H1 (cell line): Measurements from ENCODE around the gene TNNI2. TPM values are rescaled to one million over a fixed set of nuclear protein-coding genes. Genes with fewer than 3 reads are reported as not detected.

ENCODE experiments used
- CTCF ChIA-PET: fragments of 300-600 bp; sonication (Branson Sonifier 250); formaldehyde crosslinking; loops from one replicate; lab custom pipeline; 2021; ENCODE audit not compliant: partially characterized antibody; lab: Charles Lee
- POLR2A ChIA-PET: fragments of 300-600 bp; sonication (Branson Sonifier 250); formaldehyde crosslinking; loops from one replicate; lab custom pipeline; 2021; ENCODE audit warnings: inconsistent platforms; ENCODE audit not compliant: partially characterized antibody; lab: Charles Lee
- DNase-seq, 2 experiments: peaks; one replicate each; pipeline versions ENCODE4 v3.0.0 to v3.0.0-alpha.2; 2010 to 2022; ENCODE audit warnings: low spot score in 2 of 2, low read depth in 1 of 2, mixed read lengths in 1 of 2
- FAIRE-seq: peaks from 2 replicates; lab custom pipeline; 2011; peaks lifted over from hg19 to GRCh38; lab: Jason Lieb, UNC
- H2AFZ ChIP-seq: 2 replicates; pipeline ENCODE4 v1.8.1; 2012; ENCODE audit warnings: low read length, inconsistent platforms
- H2AK5ac ChIP-seq: 2 replicates; pipeline ENCODE4 v1.6.1; 2013; ENCODE audit warnings: low read depth, low read length
- H2BK120ac ChIP-seq: replicated peaks from 2 replicates; pipeline ENCODE3; 2013; ENCODE audit warnings: low read depth, low read length, inconsistent platforms
- H2BK12ac ChIP-seq: 2 replicates; pipeline ENCODE4 v1.6.1; 2013; ENCODE audit warnings: low read depth, low read length
- H2BK15ac ChIP-seq: 2 replicates; pipeline ENCODE4 v1.6.1; 2013; ENCODE audit warnings: low read length
- H2BK20ac ChIP-seq: 2 replicates; pipeline ENCODE4 v1.6.1; 2013; ENCODE audit warnings: low read length
- H2BK5ac ChIP-seq: 2 replicates; pipeline ENCODE4 v1.6.1; 2013; ENCODE audit warnings: low read depth, low read length
- H3K14ac ChIP-seq: 2 replicates; pipeline ENCODE4 v1.6.1; 2013; ENCODE audit warnings: inconsistent platforms; ENCODE audit not compliant: insufficient read length
- H3K18ac ChIP-seq: 2 replicates; pipeline ENCODE4 v1.6.1; 2013; ENCODE audit warnings: low read length; ENCODE audit errors: extremely low read depth
- H3K23ac ChIP-seq: 2 replicates; pipeline ENCODE4 v1.6.1; 2013; ENCODE audit warnings: inconsistent platforms; ENCODE audit not compliant: insufficient read length
- H3K23me2 ChIP-seq: 2 replicates; pipeline ENCODE4 v1.6.1; 2013; ENCODE audit warnings: low read depth, low read length
- H3K27ac ChIP-seq: 2 replicates; pipeline ENCODE4 v1.6.1; 2011; ENCODE audit warnings: low read depth, low read length, inconsistent platforms
- H3K27me3 ChIP-seq, 4 experiments: replicated peaks in 1 of 4; 1 replicate in 1 of 4; 2 replicates in 3 of 4; pipeline versions ENCODE4 v1.6.1 to v1.8.1; 2011 to 2013; ENCODE audit warnings: low read length in 3 of 4, mild to moderate bottlenecking in 3 of 4, inconsistent platforms in 2 of 4, mixed read lengths in 2 of 4, moderate library complexity in 1 of 4; ENCODE audit not compliant: control insufficient read depth in 3 of 4, insufficient read depth in 3 of 4; ENCODE audit errors: extremely low read depth in 1 of 4
- H3K36me3 ChIP-seq, 4 experiments: 2 replicates each; pipeline versions ENCODE4 v1.6.1 to v1.8.1; 2011 to 2013; ENCODE audit warnings: mild to moderate bottlenecking in 4 of 4, low read length in 3 of 4, moderate library complexity in 2 of 4, control low read depth in 1 of 4, inconsistent platforms in 1 of 4; ENCODE audit not compliant: insufficient read depth in 4 of 4, control insufficient read depth in 2 of 4
- H3K4ac ChIP-seq: replicated peaks from 2 replicates; pipeline ENCODE3; 2013; ENCODE audit warnings: low read length, low read depth, mixed read lengths, inconsistent platforms; ENCODE audit not compliant: insufficient read length
- H3K4me1 ChIP-seq, 4 experiments: replicated peaks in 1 of 4; 1 replicate in 1 of 4; 2 replicates in 3 of 4; pipeline versions ENCODE4 v1.6.1 to v1.8.1; 2011 to 2013; ENCODE audit warnings: low read length in 3 of 4, inconsistent platforms in 2 of 4, mixed read lengths in 1 of 4; ENCODE audit not compliant: insufficient read depth in 4 of 4, control insufficient read depth in 3 of 4
- H3K4me2 ChIP-seq, 2 experiments: 2 replicates each; pipeline versions ENCODE4 v1.6.1 to v1.8.1; 2011 to 2013; ENCODE audit warnings: low read depth in 2 of 2, low read length in 2 of 2, control low read depth in 1 of 2, inconsistent platforms in 1 of 2, mild to moderate bottlenecking in 1 of 2; ENCODE audit not compliant: insufficient read depth in 1 of 2
- H3K4me3 ChIP-seq, 4 experiments: fragments of 200-600, 300-600 bp in 1 of 4; sonication (generic), shearing (Covaris generic), sonication (Bioruptor Twin) in 1 of 4; 2 replicates each; pipeline versions ENCODE4 v1.5.1 to v1.8.1; 2011 to 2016; ENCODE audit warnings: low read length in 4 of 4, low read depth in 3 of 4, control low read depth in 2 of 4, inconsistent platforms in 2 of 4, mild to moderate bottlenecking in 2 of 4, mixed read lengths in 1 of 4, moderate library complexity in 1 of 4; ENCODE audit not compliant: insufficient read depth in 2 of 4; ENCODE audit errors: extremely low read depth in 1 of 4
- H3K56ac ChIP-seq: replicated peaks from 2 replicates; pipeline ENCODE3; 2013; ENCODE audit warnings: low read depth, mild to moderate bottlenecking, mixed read lengths, low read length, inconsistent platforms; ENCODE audit not compliant: insufficient read length
- H3K79me1 ChIP-seq: 2 replicates; pipeline ENCODE4 v1.6.1; 2013; ENCODE audit warnings: low read depth, low read length, control low read depth
- H3K79me2 ChIP-seq, 2 experiments: 2 replicates each; pipeline versions ENCODE4 v1.6.1 to v1.8.1; 2012 to 2013; ENCODE audit warnings: low read length in 2 of 2, mild to moderate bottlenecking in 2 of 2, inconsistent platforms in 1 of 2; ENCODE audit not compliant: insufficient read depth in 2 of 2, control insufficient read depth in 1 of 2
- H3K9ac ChIP-seq, 4 experiments: replicated peaks in 1 of 4; 1 replicate in 1 of 4; 2 replicates in 3 of 4; pipeline versions ENCODE4 v1.6.1 to v1.8.1; 2011 to 2013; ENCODE audit warnings: low read depth in 3 of 4, low read length in 3 of 4, control low read depth in 2 of 4, mild to moderate bottlenecking in 2 of 4, moderate library complexity in 2 of 4, inconsistent platforms in 1 of 4; ENCODE audit errors: extremely low read depth in 1 of 4
- H3K9me3 ChIP-seq, 2 experiments: 2 replicates each; pipeline versions ENCODE4 v1.6.1 to v1.8.1; 2012 to 2013; ENCODE audit warnings: mild to moderate bottlenecking in 2 of 2, moderate library complexity in 2 of 2, control low read depth in 1 of 2, inconsistent platforms in 1 of 2, low read depth in 1 of 2, low read length in 1 of 2, mixed read lengths in 1 of 2; ENCODE audit not compliant: insufficient read depth in 2 of 2
- H4K20me1 ChIP-seq, 2 experiments: replicated peaks in 1 of 2; 2 replicates each; pipeline versions ENCODE3 to v1.8.1; 2011 to 2013; ENCODE audit warnings: inconsistent platforms in 2 of 2, low read length in 2 of 2, mild to moderate bottlenecking in 1 of 2; ENCODE audit not compliant: insufficient read depth in 2 of 2, control insufficient read depth in 1 of 2
- H4K5ac ChIP-seq: 2 replicates; pipeline ENCODE4 v1.6.1; 2013; ENCODE audit warnings: low read length, low read depth, mixed read lengths, inconsistent platforms; ENCODE audit not compliant: insufficient read length
- H4K8ac ChIP-seq: 2 replicates; pipeline ENCODE4 v1.8.0; 2013; ENCODE audit warnings: mild to moderate bottlenecking, moderate library complexity, low read length, inconsistent platforms; ENCODE audit not compliant: insufficient read depth; ENCODE audit errors: extremely low read depth
- H4K91ac ChIP-seq: replicated peaks from 2 replicates; pipeline ENCODE3; 2013; ENCODE audit warnings: low read length, mixed read lengths, inconsistent platforms; ENCODE audit not compliant: insufficient read length
- CEBPB ChIP-seq: IDR thresholded peaks from 2 replicates; pipeline ENCODE4 v1.6.1; 2012; ENCODE audit warnings: low read depth, low read length
- JUND ChIP-seq: IDR thresholded peaks from 2 replicates; pipeline ENCODE4 v1.6.1; 2011; ENCODE audit warnings: mild to moderate bottlenecking, improper control_type of control experiment, low read length
- KDM5A ChIP-seq: fragments of 200-600 bp; IDR thresholded peaks from 2 replicates; pipeline ENCODE4 v1.7.1; 2012; ENCODE audit warnings: mild to moderate bottlenecking, low read length, inconsistent platforms, mixed read lengths
- NANOG ChIP-seq: IDR thresholded peaks from 2 replicates; pipeline ENCODE4 v1.6.1; 2011; ENCODE audit warnings: low read length, low read depth, mild to moderate bottlenecking, inconsistent platforms; ENCODE audit not compliant: insufficient read depth, poor library complexity, severe bottlenecking
- RBBP5 ChIP-seq: IDR thresholded peaks from 2 replicates; pipeline ENCODE4 v1.7.1; 2012; ENCODE audit warnings: low read depth, mild to moderate bottlenecking, inconsistent platforms, low read length, moderate library complexity, borderline replicate concordance
- SIN3A ChIP-seq, 2 experiments: IDR thresholded peaks in 1 of 2; conservative IDR thresholded peaks in 1 of 2; 2 replicates each; pipeline ENCODE4 v1.6.1; 2011 to 2012; ENCODE audit warnings: low read length in 2 of 2, improper control_type of control experiment in 1 of 2, low read depth in 1 of 2, mild to moderate bottlenecking in 1 of 2
- SIRT6 ChIP-seq: IDR thresholded peaks from one replicate; pipeline ENCODE4 v1.7.1; 2012; ENCODE audit warnings: low read length, inconsistent platforms
- SRF ChIP-seq: IDR thresholded peaks from 2 replicates; pipeline ENCODE4 v1.6.1; 2011; ENCODE audit warnings: mild to moderate bottlenecking, low read depth, low read length, moderate library complexity
- SUZ12 ChIP-seq: fragments of 200-600 bp; sonication (generic); IDR thresholded peaks from 2 replicates; pipeline ENCODE4 v1.6.1; 2012; ENCODE audit warnings: mild to moderate bottlenecking, inconsistent platforms, low read length, moderate library complexity, mixed read lengths
- TEAD4 ChIP-seq: IDR thresholded peaks from 2 replicates; pipeline ENCODE4 v1.6.1; 2012; ENCODE audit warnings: low read depth, low read length, inconsistent platforms, mixed read lengths
- WGBS, 2 experiments: shearing (Covaris generic) in 1 of 2; methylation state at CpG; one replicate each; pipeline versions ENCODE4 v1.1.6 to v1.1.7; 2013 to 2015; ENCODE audit warnings: low lambda C conversion rate in 2 of 2, mixed read lengths in 2 of 2, inconsistent platforms in 1 of 2, low coverage in 1 of 2, missing lambda C conversion rate in 1 of 2; ENCODE audit not compliant: insufficient replicate concordance in 2 of 2, insufficient coverage in 1 of 2, insufficient read length in 1 of 2; ENCODE audit errors: extremely low coverage in 1 of 2, missing lambda C conversion rate in 1 of 2; 5-methylcytosine and 5-hydroxymethylcytosine counted together
- polyA plus RNA-seq, 7 experiments: library from polyadenylated mRNA; depleted of rRNA in 3 of 7; stranded (reverse) in 5 of 7; unstranded in 2 of 7; fragments of >200 nt in 5 of 7; fragments of 200-250 nt in 2 of 7; gene quantifications; 1 replicate in 5 of 7; 2 replicates in 1 of 7; 4 replicates in 1 of 7; pipeline versions ENCODE4 v1.2.1 to v1.2.3, GENCODE V29; 2011 to 2013; ENCODE audit warnings: missing spikeins in 2 of 7, mixed read lengths in 2 of 7
- total RNA-seq: library from RNA; stranded (reverse); fragmentation: NEBNext Ultra II Directional; extraction: Animal tissue kit (Norgen Biotek cat#: 25700); gene quantifications from 2 replicates; pipeline ENCODE4 v1.2.1, GENCODE V29; 2021

TNNI2 gene
- total and polyA plus RNA-seq, 2 of the 8 experiments (the other 6 are each of a cell fraction or from before 2014, with no cell fraction given) = not detected

GRCh38 chr11:1812274-1812673, 26.5 kb upstream of the TNNI2 start:
- no peak overlapping the region for H2BK15ac ChIP-seq
- CTCF ChIA-PET = interaction anchor here (0.7 to 1.7 kb wide), 3 partner anchors 118 to 344 kb away, joined by 3 to 6 read pairs (median 3); no protein-coding TSS in a partner anchor
- H2BK12ac ChIP-seq = no peak overlapping the region
- H3K4me1 ChIP-seq = no peaks in the 10 kb centered on the region
- H2BK20ac ChIP-seq = no peak overlapping the region
- no peak overlapping the region for H3K14ac ChIP-seq
- no peaks in the 10 kb centered on the region for H3K36me3 ChIP-seq
- H4K91ac ChIP-seq = no peak overlapping the region
- WGBS, 2 experiments = 89% methylated on average over 5 of the region's 5 CpGs; no CpG with 5 or more reads in 1 of the 2 experiments
- no peak overlapping the region for H3K9ac ChIP-seq
- no peaks in the 10 kb centered on the region for H4K20me1 ChIP-seq
- no peak overlapping the region for H2AFZ ChIP-seq
- H3K23ac ChIP-seq = no peak overlapping the region
- H2BK5ac ChIP-seq = no peak overlapping the region
- H3K79me2 ChIP-seq = no peaks in the 10 kb centered on the region
- no peak overlapping the region for H3K4me3 ChIP-seq
- no peak overlapping the region for H3K27ac ChIP-seq
- no peak overlapping the region for H4K8ac ChIP-seq
- no peak overlapping the region for H2AK5ac ChIP-seq
- no peak for TF ChIP-seq JUND
- TF ChIP-seq SIN3A (conservative IDR thresholded peaks at IDR 0.05 in 1 of 2, IDR thresholded peaks at IDR 0.05 in 1 of 2; ENCODE audit: low read depth in 1 of 2, low read length in 2 of 2) = no peak
- no peak for TF ChIP-seq RBBP5
- TF ChIP-seq TEAD4 = no peak
- no peak for TF ChIP-seq KDM5A
- no peak for TF ChIP-seq CEBPB
- TF ChIP-seq SRF = no peak
- no peak for TF ChIP-seq NANOG
- no peak for TF ChIP-seq SUZ12
- TF ChIP-seq SIRT6 = no peak
- TF ChIP-seq, all 59 proteins: peak for 0
- no peak overlapping the region for H3K4ac ChIP-seq
- H3K9me3 ChIP-seq = peaks cover 3 to 4% of the 10 kb centered on the region in 2 experiments; a peak in 1 of 4 replicates
- no peaks in the 10 kb centered on the region; a peak in 1 of 7 replicates for H3K27me3 ChIP-seq
- no peak overlapping the region for H3K4me2 ChIP-seq
- POLR2A ChIA-PET = no interaction called here
- no peak overlapping the region for H3K56ac ChIP-seq
- H3K18ac ChIP-seq = no peak overlapping the region
- no peaks in the 10 kb centered on the region for H3K23me2 ChIP-seq
- no peak overlapping the region for H4K5ac ChIP-seq
- FAIRE-seq (no peak), DNase-seq (no peak)
- no peaks in the 10 kb centered on the region for H3K79me1 ChIP-seq
- H2BK120ac ChIP-seq = no peak overlapping the region
